AG04450 (cell line): ENCODE data around the gene CREM. TPM values are rescaled to one million over a fixed set of nuclear protein-coding genes. Genes with fewer than 3 reads are reported as not detected.

Experiments used
- CTCF ChIA-PET: fragments of 300-600, 350-600 bp; formaldehyde crosslinking; extraction: SDS; loops from one replicate; lab custom pipeline; 2022; ENCODE audit warnings: antibody characterized with exemption, inconsistent platforms; lab: Charles Lee
- POLR2A ChIA-PET: fragments of 350-600 bp; formaldehyde crosslinking; extraction: SDS; loops from one replicate; lab custom pipeline; 2021; ENCODE audit warnings: antibody characterized with exemption, inconsistent platforms; lab: Yijun Ruan, JAX
- DNase-seq: peaks from one replicate; pipeline ENCODE4 v3.0.0-alpha.2; 2011; ENCODE audit warnings: low read depth, low spot score
- H3K27ac ChIP-seq: one replicate; pipeline ENCODE4 v1.5.1; 2012; ENCODE audit warnings: low read depth, low read length, control low read depth
- H3K27me3 ChIP-seq: one replicate; pipeline ENCODE4 v1.6.0; 2012; ENCODE audit warnings: low read length; ENCODE audit not compliant: control insufficient read depth, insufficient read depth
- H3K4me3 ChIP-seq: 2 replicates; pipeline ENCODE4 v1.5.1; 2011; ENCODE audit warnings: mild to moderate bottlenecking, low read depth, low read length, control low read depth
- H3K9me3 ChIP-seq: 2 replicates; pipeline ENCODE4 v1.5.1; 2012; ENCODE audit warnings: low read length; ENCODE audit not compliant: control insufficient read depth, insufficient read depth
- polyA plus RNA-seq: library from polyadenylated mRNA; depleted of rRNA; stranded (reverse); fragments of >200 nt; gene quantifications from 2 replicates; pipeline ENCODE4 v1.2.3, GENCODE V29; 2011
- TF ChIP-seq, protein P1 (sequence below): IDR thresholded peaks from 2 replicates; pipeline ENCODE4 v1.5.1; 2011; ENCODE audit warnings: low read depth, low read length, control low read depth, inconsistent platforms

Gene CREM
- polyA plus RNA-seq, 1 experiment, result 48.2 TPM

DNA sequence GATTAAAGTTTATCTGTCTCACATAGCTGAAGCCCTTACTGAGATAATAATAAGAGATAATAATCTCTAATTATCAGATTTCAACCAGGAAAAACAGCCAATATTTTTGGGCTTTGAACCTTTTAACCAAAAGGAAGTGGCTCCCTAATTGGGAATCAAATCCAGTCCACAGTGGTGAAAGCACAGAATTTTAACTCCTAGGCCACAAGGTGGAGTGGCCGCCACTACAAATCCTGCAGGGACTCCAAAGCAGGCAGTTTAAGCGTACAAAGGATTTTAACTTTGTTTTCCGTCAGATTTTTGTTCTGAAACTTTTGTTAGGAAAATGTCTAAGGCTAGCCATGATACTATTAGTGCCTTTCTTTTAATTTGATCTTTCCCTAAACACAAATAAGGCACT, 110.1 kb downstream of the CREM start:
- ChIA-PET CTCF (interaction anchor here (0.7 to 1.7 kb wide), 9 partner anchors 84 to 1644 kb away, joined by 3 to 8 read pairs (median 4); no protein-coding TSS in a partner anchor), POLR2A (no interaction called here)
- no peaks in the 10 kb centered on the region for H3K9me3 ChIP-seq
- H3K4me3 ChIP-seq, result no peak overlapping the region
- H3K27ac ChIP-seq, result no peak overlapping the region
- TF ChIP-seq, protein P1, sequence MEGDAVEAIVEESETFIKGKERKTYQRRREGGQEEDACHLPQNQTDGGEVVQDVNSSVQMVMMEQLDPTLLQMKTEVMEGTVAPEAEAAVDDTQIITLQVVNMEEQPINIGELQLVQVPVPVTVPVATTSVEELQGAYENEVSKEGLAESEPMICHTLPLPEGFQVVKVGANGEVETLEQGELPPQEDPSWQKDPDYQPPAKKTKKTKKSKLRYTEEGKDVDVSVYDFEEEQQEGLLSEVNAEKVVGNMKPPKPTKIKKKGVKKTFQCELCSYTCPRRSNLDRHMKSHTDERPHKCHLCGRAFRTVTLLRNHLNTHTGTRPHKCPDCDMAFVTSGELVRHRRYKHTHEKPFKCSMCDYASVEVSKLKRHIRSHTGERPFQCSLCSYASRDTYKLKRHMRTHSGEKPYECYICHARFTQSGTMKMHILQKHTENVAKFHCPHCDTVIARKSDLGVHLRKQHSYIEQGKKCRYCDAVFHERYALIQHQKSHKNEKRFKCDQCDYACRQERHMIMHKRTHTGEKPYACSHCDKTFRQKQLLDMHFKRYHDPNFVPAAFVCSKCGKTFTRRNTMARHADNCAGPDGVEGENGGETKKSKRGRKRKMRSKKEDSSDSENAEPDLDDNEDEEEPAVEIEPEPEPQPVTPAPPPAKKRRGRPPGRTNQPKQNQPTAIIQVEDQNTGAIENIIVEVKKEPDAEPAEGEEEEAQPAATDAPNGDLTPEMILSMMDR, result peak; percentile 73
- peak; percentile 16 for DNase-seq
- H3K27me3 ChIP-seq, result no peaks in the 10 kb centered on the region

DNA sequence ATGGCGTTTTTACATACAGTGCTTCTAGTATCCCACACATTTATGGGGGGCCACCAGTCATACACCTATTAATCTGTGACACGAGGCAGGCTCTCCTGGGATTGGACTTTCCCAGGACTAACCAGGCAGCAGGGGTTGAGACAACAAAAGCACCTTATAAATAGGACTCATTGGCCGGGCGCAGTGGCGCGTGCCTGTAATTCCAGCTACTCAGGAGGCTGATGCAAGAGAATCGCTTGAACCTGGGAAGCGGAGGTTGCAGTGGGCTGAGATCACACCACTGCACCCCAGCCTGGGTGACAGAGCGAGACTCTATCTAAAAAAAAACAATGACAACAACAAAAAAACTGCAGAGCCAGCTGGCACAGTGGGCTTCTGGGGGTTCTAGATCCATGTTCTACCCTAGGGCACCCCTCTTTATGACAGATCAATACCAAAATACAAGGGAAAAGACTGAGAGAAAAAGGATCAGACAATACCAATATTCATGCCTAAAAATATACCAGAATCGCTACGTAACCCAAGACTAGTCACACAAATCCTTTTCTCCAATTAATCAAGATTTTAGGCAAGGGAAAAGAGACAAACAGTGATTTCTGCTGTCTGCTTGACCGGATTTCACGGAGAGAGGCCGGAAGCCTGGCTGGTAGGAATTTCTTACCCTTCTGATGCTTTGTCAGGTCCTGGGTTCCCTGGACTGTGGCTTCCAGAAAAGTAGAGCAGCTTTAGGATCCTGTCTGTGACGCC, 111.3 kb downstream of the CREM start:
- no peak for DNase-seq
- TF ChIP-seq, protein P1, result no peak
- no peaks in the 10 kb centered on the region for H3K27me3 ChIP-seq
- H3K4me3 ChIP-seq, result no peak overlapping the region
- H3K9me3 ChIP-seq, result no peaks in the 10 kb centered on the region
- ChIA-PET POLR2A (no interaction called here), CTCF (interaction anchor here (0.6 to 1.8 kb wide), 6 partner anchors 58 to 397 kb away, joined by 3 to 11 read pairs (median 4); no protein-coding TSS in a partner anchor)
- H3K27ac ChIP-seq, result no peak overlapping the region

DNA sequence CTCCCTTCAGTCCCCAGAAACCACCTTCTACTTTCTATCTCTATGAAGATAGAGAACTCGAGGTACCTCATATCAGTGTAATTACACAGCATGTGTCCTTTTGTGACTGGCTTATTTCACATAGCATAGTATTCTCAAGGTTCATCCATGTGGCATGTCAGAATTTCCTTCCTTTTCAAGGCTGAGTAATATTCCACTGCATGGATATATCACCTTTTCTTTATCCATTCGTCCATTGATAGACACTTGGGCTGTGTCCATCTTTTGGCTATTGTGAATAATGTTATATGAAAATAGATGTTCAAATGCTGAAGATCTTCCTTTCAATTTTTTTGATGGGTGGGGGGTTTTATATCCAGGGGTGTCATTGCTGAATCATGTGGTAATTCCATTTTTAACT, 117.9 kb downstream of the CREM start:
- no peak for DNase-seq
- CTCF ChIA-PET, result no interaction called here

DNA sequence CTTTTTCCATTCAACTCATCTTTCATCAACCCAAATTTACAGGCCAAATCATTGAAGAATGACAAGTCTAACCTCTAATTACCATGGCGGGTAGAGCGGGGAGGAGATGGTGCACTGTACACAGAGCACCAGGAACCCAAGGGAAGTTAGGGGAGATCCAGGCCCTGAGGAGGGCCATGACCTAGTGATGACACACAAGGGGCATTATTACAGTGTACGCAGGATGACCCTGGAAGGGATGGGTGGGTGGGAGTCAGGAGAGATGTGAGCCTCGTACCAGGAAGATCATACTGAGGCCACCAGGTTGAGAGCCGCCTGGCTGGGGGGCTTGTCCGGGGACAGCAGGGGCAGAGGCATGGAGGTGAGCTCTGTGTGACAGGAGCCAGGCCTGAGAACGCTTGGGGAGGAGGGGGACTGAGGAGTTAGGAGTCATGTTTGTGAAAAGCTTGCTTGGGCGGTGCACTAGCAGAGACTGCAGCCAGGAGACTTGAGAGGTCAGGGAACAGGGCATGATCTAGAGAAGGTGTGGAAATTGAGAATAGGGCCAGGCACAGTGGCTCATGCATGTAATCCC, 120.2 kb downstream of the CREM start:
- no peak for DNase-seq
- ChIA-PET CTCF (interaction anchor here (1.5 kb wide), 1 partner anchor 316 kb away, joined by 4 read pairs; no protein-coding TSS in a partner anchor), POLR2A (no interaction called here)
- TF ChIP-seq, protein P1, result no peak
- no peak overlapping the region for H3K4me3 ChIP-seq
- no peaks in the 10 kb centered on the region; the same call in 1 of the 2 replicates for H3K9me3 ChIP-seq
- no peak overlapping the region for H3K27ac ChIP-seq
- no peaks in the 10 kb centered on the region for H3K27me3 ChIP-seq

More for the DNA sequence above, 117.9 kb downstream of the CREM start:
- Histone ChIP-seq H3K27ac (no peak overlapping the region), H3K4me3 (no peak overlapping the region), H3K9me3 (no peaks in the 10 kb centered on the region; the same call in 1 of the 2 replicates), H3K27me3 (no peaks in the 10 kb centered on the region)
- TF ChIP-seq, protein P1, result no peak
- POLR2A ChIA-PET, result no interaction called here
